GM12891 (cell line): Measurements from ENCODE around the gene CSNK2A1.

ENCODE experiments used
- POLR2A ChIP-seq: IDR thresholded peaks from 2 replicates; pipeline ENCODE4 v1.6.1; 2011; ENCODE audit warnings: low read depth, low read length, control low read depth
- POLR2AphosphoS5 ChIP-seq: IDR thresholded peaks from 2 replicates; pipeline ENCODE4 v1.6.1; 2011; ENCODE audit warnings: low read depth, low read length, control low read depth
- TAF1 ChIP-seq: IDR thresholded peaks from 2 replicates; pipeline ENCODE4 v1.6.1; 2011; ENCODE audit warnings: low read depth, low read length, control low read depth

- TF ChIP-seq POLR2AphosphoS5 (no peak), POLR2A (no peak), TAF1 (no peak)
Observed at GRCh38 chr20:574297-574942, 30.8 kb upstream of the CSNK2A1 start.
